ENCODE data around the gene NPBWR2.

Gene NPBWR2, protein sequence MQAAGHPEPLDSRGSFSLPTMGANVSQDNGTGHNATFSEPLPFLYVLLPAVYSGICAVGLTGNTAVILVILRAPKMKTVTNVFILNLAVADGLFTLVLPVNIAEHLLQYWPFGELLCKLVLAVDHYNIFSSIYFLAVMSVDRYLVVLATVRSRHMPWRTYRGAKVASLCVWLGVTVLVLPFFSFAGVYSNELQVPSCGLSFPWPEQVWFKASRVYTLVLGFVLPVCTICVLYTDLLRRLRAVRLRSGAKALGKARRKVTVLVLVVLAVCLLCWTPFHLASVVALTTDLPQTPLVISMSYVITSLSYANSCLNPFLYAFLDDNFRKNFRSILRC

DNA sequence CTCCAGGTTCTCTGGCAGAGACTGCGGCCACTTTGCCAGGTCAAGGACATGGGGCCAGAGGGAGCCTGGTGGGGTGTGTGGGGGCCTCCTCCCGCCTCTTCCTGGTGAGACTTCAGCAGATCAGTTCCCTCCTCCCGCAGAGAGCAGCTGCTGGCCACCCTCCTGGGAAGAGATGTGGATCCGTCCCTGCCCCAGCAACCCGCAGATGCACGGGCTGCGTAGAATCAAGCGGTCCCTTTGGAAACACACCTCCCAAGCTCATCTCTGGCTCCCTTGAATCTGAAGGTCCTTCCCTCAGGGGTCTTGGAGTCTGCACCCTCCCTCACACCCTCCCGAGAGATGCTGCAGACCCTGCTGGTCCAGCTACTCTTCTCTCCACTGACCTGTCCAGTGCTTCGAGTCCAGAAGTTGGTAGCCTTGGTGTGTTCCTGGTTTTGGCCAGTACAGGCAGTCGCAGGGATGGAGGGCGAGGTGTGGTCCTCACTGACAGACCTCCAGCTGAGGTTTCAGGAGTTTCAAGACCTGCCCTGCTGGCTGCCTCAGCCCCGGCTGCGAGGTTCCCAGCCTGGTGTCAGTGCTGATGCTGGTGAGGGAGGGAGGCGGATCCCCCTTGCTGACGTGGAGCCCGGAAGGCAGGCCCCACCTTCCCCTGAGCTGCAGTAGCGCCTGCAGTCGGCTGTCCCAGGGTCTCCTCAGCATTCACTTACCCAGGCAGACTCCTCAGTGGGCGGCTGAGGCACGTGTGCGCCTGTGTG is at the start of gene NPBWR2:
NPBWR2 (minus strand) TSS at position 585 of the 755 bp plus-strand sequence. CDS start 734 bp downstream, outside the sequence.
- DNase-seq, result no peak

DNA sequence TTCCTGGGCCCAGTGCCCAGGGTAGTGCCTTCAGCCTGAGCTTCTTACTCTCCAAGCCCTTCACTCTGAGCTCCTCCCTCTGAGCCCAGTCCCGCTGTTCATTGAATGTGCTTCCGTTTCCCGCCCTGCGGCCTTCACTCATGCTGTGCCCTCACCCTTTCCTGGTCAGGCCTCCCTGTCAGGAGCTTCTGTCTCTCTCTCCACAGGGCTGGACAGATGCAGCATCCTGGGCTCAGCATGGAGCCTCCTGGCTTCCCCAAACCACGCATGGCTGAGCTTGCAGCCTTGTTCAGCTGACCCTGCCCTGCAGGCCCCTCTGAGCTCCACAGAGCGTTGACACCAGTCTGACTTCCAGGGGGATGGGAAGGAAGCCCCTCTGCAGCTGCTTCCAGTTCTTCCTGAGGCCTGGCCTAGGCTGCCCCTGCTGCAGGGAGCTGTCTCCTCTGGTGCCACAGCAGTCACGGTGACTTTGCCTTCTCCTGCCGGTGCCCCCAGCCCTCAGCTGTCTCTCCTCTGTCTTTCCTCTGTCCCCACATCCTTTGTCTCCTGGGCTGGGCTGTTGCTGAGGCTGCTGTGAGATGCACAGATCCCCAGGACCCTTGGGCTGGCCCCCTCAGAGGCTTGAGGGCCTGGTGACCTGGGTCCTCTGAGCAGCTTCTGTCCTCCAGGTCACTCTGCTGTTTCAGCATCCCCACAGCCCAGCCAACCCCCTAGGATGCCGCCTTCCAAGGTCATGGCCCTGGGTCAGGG is 48.9 kb upstream of the NPBWR2 start:
- DNase-seq, result no peak

DNA sequence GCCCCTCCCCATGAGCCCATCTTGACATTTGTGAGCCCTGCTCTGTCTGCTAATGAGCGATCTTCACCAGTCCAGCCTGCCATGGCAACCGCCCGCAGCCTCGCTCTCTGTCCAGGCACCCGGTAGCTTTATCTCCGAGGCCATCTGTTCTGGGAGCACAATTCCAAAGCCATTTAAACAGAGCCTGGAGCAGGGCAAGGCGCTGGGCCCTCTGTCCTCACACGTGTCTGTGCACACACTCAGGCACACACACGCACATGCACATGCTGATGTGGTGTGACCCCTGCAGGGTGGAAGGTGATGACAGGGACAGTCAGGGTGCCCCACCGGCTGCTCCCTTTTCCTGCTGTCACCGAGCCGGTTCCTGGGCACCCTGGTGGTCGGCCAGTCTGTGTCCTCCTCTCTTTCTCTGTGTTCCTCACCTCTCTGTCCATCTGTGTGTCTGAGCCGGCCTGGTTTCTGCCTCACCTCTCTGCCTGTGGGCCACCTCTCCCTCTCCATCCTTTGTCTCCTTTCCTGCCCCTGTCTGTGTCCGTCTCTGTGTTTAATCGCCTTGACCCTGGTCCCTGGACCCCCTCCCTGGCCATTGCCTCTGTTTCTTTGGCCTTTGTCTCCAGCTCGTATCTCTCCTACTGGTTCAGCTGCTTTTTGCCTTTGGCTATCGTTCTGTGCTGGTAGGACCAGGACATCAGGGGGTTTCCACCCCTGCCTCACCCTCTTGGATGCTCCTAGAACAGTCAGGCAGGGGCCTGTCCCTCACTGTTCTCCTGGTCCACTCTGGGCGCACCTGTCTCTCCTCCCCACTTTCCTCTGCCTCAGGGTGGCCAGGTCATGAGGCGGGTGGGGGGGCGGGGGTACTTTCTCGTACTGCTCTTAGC is 48.1 kb upstream of the NPBWR2 start:
- DNase-seq, result no peak

DNA sequence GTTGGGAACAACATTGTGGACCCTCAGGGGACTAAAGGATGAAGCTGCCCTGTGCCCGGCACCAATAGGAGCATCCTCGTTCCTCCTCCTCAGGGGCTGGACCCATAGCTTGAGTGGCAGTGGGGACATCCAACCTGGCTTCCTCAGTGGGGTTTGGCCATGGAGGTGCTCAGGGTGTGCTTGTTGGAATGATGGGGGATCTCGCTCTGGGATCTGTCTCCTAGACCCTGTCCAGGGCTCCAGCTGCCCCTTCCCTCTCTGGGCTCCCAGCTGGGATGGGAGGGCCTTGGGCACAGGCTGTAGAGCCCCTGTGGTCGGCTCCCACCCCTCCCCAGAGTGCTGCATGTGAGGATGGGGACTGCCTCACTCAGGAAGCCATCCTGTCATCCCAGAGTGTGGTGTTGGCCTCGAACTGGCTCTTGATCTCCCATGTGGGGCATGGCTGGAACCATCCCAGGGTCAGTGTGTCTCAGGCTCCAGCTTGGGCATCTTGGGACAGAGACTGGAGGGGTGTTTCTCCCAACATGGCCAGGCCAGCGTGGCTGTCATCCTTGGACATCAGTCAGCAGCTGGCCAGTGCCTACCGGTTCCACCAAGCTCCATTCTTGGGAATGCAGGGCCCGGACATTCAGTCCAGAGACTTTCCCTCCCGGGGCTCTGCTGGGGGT is 47.4 kb upstream of the NPBWR2 start:
- no peak for DNase-seq

DNA sequence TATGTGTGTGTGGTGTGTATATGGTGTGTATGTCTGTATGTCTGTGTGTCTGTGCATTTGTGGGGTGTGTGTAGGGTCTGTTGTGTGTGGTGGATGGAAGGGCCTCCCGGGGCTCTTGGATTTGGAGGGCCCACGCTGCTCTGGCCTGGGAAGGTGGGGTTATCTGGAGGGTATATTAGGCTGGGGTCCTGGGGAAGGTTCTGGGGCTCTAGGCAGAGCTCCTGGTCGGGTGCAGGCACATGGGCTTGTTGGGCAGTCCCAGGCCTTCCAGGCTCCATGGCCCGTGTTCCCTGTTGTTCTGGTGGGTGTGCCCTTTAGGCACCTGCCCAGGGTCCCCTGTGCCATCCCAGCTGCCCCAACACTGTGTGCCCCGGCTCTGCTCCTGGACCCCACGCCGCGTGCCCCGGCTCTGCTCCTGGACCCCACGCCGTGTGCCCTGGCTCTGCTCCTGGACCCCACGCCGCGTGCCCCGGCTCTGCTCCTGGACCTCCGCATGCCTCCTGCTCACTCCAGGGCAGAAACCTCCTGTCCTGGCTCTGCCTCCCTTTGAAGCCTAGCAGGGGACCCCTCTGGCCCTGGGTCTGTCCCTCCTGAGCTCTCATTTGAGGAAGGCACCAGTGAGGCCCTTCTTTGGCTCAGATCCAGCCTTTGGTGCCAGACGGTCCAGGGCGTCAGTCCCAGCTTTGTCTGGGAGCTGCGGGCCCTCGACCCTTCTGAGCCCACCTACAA is 46.7 kb upstream of the NPBWR2 start:
- no peak for DNase-seq

DNA sequence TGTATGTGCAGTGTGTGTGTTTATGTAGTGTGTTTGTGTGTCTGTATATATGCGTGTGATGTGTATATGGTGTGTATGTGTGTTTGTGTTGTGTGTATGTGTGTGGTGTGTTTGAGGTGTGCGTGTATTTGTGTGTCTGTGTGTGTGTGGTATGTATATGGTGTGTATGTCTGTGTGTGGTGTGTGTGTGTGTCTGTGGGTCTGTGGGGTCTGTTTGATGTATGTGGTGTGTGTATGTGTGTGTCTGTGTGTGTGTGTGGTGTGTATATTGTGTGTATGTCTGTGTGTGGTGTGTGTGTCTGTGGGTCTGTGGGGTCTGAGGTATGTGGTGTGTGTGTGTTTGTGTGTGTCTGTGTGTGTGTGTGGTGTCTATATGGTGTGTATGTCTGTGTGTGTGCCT is 46.0 kb upstream of the NPBWR2 start:
- DNase-seq, result no peak

DNA sequence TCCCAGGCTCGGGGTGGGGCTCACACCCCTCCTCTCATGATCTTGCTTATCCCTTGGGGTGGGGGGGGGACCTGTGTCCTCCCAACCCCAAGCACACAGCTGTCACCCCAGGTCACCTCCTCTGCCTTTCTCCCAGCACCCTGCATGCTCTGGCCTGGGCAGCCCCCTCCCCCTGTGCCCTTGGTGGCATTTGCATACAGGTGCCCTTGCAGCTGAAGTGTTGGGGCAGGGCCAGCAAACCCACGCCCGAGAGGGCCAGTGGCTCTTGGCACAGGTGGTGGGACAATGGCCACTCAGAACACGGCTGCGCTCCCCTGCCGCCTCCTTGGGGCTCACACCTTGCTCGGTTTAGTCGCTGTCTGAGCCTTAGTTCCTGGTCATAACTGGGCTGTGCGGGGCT is 45.5 kb upstream of the NPBWR2 start:
- peak; percentile 91 for DNase-seq

DNA sequence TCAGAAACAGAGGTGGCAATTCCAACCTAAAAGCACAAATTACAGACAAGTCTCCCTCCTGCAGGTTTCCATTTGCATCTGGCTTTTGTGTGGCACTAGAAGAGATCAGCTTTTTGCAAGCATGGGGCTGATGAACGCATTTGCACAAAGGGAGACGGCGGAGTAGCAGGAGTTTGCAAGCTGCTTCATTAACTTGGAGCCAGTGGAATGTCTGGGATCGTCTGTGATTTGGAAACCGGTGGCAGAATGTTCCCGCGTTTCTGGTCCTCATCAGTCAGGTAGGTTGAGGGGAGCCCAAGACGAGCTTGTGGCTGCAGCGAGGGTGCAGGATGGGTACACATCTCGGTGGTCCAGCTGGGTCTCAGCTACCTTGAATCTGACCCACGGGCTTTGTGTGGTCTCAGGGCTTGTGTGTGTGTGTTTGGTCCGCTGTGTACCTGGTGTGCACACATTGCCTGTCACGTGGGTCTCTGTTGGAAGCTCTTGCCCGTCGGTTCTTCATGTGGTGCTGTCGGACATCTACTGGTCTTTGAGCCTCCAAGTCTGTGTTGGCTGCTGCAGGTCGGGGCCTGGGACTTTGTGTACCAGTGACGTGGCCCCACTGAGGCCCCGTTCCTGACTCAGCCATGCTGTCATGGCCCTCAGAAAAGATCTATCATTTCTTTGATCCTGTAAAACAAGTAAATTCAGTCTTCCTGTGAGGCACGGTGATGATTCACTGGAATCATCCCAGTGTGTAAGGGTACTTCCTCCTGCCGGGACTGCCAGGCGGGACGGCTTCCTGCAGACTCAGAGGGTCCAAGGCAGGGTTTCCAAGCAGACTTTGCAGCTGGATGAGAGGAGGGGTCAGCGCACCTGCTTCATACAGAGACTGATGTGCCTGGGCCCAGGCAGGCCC is 44.5 kb upstream of the NPBWR2 start:
- no peak for DNase-seq

DNA sequence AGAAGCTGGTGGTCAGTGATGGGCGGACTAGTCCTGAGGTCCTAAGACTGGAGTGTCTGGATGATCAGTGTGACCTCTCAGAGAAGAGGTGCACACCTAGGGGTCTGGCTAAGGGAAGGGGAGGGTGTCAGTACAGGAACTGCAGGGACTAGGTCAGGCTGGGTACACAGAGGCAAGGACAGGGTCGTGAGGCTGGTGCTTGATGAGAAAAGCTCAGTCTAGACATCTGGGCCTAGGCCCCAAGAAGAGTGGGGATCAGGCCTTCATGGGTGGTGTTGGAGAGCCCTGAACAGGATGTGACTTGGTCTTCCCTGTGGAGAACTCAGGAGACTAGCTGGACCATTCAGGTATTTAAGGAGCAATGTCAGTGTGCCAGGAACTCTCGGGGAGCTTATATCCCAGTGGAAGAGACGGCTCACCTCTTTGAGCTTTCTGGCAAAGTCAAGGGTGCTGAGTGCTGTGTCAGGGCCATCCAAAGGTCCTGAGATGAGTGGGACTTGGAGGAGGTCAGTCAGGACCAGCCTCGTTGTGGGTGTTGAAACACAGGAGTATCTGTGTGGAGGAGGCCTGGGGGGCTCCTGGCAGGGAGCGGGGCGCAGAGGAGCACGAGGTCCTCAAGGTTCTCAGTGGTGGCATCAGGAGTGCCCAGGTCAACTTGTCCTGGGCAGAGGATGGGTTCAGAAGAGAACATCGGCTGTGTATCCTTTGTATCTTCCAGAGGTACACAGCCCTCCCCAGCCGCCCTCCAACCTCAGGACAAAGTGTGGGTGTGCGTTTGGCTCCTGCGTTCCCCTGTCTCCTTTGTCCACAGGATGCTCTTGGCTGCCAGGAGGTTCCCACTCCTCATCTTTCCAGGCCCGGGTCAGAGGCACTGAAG is 43.6 kb upstream of the NPBWR2 start:
- DNase-seq, result no peak

DNA sequence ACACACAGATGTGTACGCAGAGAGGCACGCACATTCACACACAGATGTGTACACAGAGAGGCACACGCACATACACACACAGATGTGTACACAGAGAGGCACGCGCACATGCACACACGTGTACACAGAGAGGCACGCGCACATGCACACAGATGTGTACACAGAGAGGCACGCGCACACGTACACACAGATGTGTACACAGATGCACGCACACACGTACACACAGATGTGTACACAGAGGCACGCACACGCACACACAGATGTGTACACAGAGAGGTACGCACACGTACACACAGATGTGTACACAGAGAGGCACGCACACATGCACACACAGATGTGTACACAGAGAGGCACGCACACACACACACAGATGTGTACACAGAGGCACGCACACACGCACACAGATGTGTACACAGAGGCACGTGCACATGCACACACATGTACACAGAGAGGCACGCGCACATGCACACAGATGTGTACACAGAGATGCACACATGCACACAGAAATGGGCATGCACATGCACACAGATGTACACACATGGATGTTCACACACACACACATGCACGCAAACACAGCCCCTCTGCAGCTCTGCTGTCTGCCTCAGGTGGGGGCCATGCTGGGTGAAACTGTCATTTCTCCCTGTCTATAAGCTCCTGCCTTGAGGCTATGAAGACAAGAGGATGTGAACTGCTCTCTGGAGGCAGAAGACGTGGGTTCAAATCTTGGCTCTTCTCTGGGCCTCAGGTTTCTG is 42.6 kb upstream of the NPBWR2 start:
- no peak for DNase-seq

DNA sequence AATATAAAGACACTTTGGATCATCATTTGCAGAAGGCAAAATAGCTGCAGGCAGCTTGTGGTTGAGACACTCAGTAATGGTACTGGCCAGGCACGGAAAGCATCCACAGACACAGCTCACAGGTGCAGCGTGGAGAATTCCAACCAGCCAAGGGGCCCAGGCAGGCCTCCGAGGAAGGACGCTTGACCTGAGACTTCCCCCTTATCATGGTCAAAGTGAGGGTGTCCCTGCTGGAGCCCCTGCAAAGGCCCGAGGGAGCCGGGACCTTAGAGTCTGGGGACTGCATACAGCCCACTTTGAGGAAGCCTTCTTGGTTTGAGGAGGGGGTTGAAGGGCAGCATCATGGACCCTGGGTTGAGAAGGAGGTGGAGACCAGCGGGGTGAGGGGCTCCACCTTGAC is 41.8 kb upstream of the NPBWR2 start:
- DNase-seq, result no peak

DNA sequence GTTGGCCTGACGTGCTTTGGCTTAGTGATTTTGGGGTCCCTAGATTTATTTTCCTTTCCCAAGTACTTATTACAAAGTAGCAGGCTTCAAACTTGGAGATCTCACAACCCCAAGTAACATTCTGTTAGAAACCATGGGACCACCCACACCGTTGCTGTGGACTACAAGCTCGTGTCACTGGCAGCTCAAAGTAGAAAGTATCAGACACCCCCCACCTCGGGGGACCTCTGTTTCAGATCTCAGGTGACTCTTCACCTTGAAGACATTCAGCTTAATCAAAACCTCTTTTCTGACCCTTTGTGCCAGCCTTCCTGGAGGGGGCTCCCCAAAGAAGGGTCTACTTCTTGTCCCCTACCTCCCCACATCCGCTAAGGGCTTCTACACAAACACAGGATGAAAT is 41.2 kb upstream of the NPBWR2 start:
- DNase-seq, result no peak

DNA sequence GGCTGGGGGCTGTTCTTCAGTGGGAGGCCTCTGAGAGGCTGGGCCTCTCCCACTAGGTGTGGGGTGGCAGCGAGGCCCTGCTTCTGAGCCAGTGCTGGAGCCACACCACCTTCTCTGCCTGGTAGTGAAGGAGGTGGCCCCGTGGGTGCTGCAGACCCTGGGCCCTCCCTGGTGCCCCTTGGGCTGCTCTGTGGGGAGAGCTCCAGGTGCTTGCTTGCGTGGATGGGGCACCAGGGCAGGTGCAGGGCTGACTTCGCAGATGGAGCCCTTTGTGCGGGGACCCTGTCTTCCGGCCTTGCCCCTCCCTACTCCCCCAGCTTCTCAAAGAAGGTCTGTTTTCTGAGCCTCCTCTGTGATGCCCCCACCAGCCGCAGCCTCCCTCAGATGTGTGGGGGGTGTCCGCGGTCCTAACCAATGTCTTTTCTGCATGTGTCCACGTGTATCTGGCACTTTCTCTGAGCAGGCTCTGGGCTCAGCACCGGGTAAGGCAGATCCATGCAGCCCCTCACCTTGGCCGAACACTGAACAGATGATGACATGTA is 39.6 kb upstream of the NPBWR2 start:
- DNase-seq, result no peak

DNA sequence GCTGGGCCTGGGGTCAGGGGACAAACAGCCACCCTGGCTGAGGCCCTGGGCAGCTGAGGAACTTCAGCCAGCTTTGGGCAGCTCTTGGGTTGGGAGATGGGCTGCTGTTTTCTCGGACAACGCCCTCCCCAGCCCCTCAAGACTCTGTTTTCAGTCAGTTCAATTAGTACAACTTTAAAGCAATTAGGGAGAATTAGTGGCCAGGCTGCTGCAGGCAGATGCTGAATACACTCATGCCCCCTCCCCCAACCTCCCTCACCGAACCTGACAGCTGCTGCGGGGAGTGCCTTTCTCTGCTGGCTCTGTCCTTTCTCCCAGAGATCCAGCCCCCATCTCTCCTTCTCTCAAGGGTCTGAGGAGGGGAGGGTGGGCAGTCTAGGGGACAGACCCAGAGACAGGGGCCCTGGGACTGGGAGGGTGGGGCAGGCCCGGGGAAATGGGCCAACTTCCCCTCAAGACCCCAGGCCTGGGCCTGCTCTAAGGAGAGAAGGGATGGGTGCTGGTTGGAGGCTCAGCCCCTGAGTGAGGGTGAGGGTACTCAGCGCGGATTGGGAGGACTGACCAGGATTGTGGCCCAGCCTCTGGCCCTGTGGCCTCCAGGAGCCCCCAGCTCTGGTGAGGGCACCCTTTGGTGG is 39.1 kb upstream of the NPBWR2 start:
- DNase-seq, result peak; percentile 87

DNA sequence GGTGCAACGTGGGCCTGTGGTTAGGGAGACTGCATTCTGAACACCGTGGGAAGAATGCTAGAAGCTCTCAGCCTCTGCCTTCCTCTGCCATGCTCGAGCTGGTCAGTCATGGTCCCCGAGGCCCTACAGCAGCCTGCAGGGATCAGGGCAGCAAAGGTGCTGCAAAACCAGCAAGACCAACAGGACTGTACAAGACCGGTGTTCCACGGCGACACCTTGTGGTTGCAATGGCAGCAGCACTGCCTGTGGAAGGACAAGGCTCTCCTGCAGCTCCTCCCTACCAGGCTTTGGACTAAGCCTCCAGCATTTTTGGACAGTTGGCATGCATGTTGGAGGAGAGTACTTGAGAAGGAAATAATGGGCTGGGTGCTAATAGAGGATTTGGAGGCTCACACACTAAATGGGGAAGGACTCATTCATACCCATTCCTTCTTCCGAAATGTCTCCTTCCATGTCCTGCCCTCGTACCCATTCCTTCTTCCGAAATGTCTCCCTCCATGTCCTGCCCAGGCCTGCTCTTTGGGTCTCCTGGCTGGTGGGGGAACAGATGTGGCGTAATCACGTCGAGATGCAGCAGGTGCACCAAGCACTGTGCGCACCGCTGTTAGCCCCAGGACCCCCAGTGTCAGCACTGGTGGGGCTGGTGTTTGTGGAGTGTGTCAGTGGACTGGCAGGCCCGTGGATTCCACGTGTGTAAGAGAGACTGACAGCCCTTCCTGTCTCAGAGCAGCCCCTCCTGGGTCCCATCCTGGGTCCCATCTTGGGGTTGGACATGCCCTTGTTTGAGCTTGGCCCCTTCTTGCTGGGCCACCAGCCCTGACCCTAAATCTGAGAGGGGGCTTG is 38.3 kb upstream of the NPBWR2 start:
- DNase-seq, result no peak

DNA sequence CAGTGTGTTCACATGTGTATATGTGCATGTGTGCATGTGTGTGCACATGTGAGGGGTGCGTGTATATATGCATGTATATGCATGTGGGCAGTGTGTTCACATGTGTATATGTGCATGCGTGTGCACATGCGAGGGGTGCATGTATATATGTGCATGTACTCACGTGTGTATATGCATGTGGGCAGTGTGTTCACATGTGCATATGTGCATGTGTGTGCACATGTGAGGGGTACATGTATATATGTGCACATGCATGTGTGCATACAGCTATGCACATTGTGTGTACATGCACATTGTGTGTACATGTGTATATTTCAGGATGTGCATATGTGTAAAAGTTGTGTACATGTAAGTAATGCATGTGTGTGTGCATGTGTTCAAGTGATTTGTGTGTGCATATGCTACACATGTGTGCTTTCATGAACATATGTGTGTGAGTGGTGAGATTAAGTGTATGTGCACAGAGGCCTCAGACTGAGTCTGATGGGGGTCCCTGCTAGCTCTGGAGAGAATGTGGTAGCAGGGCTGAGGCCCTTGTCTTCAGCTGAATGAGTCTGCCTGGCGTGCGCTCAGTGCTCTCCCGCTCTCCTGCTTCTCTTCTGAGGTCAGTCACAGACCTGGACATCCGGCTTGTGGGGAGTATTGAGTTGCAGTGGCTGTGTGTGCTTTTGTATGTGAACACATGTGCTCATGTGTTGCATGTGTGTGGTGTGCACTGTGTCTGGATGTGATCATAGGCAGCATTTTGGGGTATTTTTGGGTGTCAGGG is 37.0 kb upstream of the NPBWR2 start:
- no peak for DNase-seq

Measured in NCI-H1105 (cell line).